ENCODE measurements around the gene TMEM30B. TPM values are rescaled to one million over a fixed set of nuclear protein-coding genes. Genes with fewer than 3 reads are reported as not detected.

The TMEM30B gene
- total RNA-seq, 1 experiment from 2014 or later, result 0.12 TPM

DNA sequence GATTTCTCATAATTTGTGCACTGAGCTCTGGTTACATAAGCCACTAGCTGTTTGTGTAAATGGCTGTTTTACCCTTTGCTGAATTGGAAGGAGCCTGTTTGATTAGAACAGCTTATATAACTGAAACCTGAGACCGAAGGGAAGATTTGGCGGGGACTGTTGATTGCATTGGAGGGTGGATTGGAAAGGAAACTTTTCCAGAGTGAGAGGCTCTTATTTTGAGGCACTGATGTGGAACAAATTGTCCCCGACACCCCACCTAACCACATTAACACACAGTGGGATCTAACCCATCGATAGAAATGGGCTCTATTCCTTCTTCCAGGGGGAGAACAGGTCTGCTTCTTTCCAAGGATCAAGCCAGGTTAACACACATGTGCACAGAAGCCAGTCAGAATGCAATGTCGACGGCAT, 51.7 kb downstream of the TMEM30B start:
- Histone ChIP-seq H3K9ac (ENCODE audit: low read length) (no peak overlapping the region), H3K79me2 (ENCODE audit: insufficient read depth, low read length) (no peaks in the 10 kb centered on the region), H3K36me3 (ENCODE audit: control insufficient read depth in 1 of 2, insufficient read depth in 2 of 2, low read length in 2 of 2) (no peaks in the 10 kb centered on the region), H3K27ac (ENCODE audit: low read depth, low read length) (no peak overlapping the region), H3K9me2 (ENCODE audit: insufficient read depth) (no peaks in the 10 kb centered on the region), H3K9me3 (ENCODE audit: control insufficient read depth in 1 of 2, insufficient read depth in 1 of 2, low read depth in 1 of 2, low read length in 2 of 2) (no peaks in the 10 kb centered on the region), H3K4me3 (replicated peaks in 1 of 2; ENCODE audit: low read depth in 1 of 2, low read length in 2 of 2) (no peak overlapping the region), H3K4me2 (ENCODE audit: low read length) (no peak overlapping the region), H4K20me1 (ENCODE audit: insufficient read depth) (no peaks in the 10 kb centered on the region), H3K27me3 (ENCODE audit: insufficient read depth, low read length) (no peaks in the 10 kb centered on the region), H2AFZ (ENCODE audit: low read depth, low read length, poor library complexity, severe bottlenecking) (no peak overlapping the region), H3K4me1 (ENCODE audit: control insufficient read depth in 1 of 2, insufficient read depth in 2 of 2, low read length in 2 of 2) (no peaks in the 10 kb centered on the region)
- no peak for ATAC-seq
- intact Hi-C loops (cut with micrococcal nuclease), result no loop called here
- BruUV-seq (replicated peaks), result no TSS peak
- no peak for TF ChIP-seq YY1 (IDR thresholded peaks at IDR 0.05; ENCODE audit: extremely low read depth, insufficient replicate concordance, low read depth, low read length)
- TF ChIP-seq ELF1 (IDR thresholded peaks at IDR 0.05; ENCODE audit: borderline replicate concordance, low read depth), result no peak
- TF ChIP-seq, protein P1, sequence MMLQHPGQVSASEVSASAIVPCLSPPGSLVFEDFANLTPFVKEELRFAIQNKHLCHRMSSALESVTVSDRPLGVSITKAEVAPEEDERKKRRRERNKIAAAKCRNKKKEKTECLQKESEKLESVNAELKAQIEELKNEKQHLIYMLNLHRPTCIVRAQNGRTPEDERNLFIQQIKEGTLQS (IDR thresholded peaks at IDR 0.05), result no peak
- no peak for TF ChIP-seq EZH2phosphoT487 (IDR thresholded peaks at IDR 0.05; ENCODE audit: borderline replicate concordance)
- TF ChIP-seq ZFX (IDR thresholded peaks at IDR 0.05), result no peak
- no peak for TF ChIP-seq JUND (IDR thresholded peaks at IDR 0.05)
- no peak for TF ChIP-seq ZNF274 (IDR thresholded peaks at IDR 0.05; ENCODE audit: low read depth, low read length)
- no peak for TF ChIP-seq TCF7L2 (IDR thresholded peaks at IDR 0.05; ENCODE audit: borderline replicate concordance, extremely low read depth, insufficient read depth, insufficient read length)
- no peak for TF ChIP-seq SIN3A (IDR thresholded peaks at IDR 0.05; ENCODE audit: low read depth)
- TF ChIP-seq CEBPB (IDR thresholded peaks at IDR 0.05; ENCODE audit: low read depth), result no peak
- no peak for TF ChIP-seq RAD21 (IDR thresholded peaks at IDR 0.05; ENCODE audit: low read depth)
- no peak for TF ChIP-seq SP1 (IDR thresholded peaks at IDR 0.05; ENCODE audit: low read depth)
- RAD21 ChIA-PET (ENCODE audit: low non-redundant PET in 1 of 2, low total read pairs in 2 of 2, uncharacterized antibody in 2 of 2, unreplicated experiment in 2 of 2), result no interaction called here
- CTCF ChIA-PET, result no interaction called here
- POLR2A ChIA-PET, result no interaction called here
- no peak for DNase-seq (ENCODE audit: low read depth, low spot score)

Data from HCT116 (cell line).